ENCODE measurements around the gene SBNO2. TPM values are rescaled to one million over a fixed set of nuclear protein-coding genes. Genes with fewer than 3 reads are reported as not detected.

Gene SBNO2
- total RNA-seq, 1 experiment from 2014 or later: 51.8 TPM

GRCh38 chr19:1167687-1168571, 6.1 kb downstream of the SBNO2 start:
- Histone ChIP-seq H3K9me3 (ENCODE audit: low read depth, low read length, poor library complexity, severe bottlenecking) (no peaks in the 10 kb centered on the region), H3K4me3 (ENCODE audit: low read depth, low read length, poor library complexity, severe bottlenecking) (no peak overlapping the region), H3K36me3 (ENCODE audit: insufficient read depth, low read length, poor library complexity, severe bottlenecking) (no peaks in the 10 kb centered on the region), H3K4me1 (ENCODE audit: insufficient read depth, low read length, poor library complexity, severe bottlenecking) (peaks cover 35% of the 10 kb centered on the region), H3K27ac (ENCODE audit: low read depth, low read length, poor library complexity, severe bottlenecking) (no peak overlapping the region), H3K27me3 (replicated peaks; ENCODE audit: insufficient read depth, low read depth, low read length, poor library complexity) (no peaks in the 10 kb centered on the region)
- no peak for DNase-seq (ENCODE audit: low spot score)
- intact Hi-C loops (cut with micrococcal nuclease; ENCODE audit: unreplicated experiment): no loop called here
- POLR2A ChIA-PET (ENCODE audit: low non-redundant PET): no interaction called here
- TF ChIP-seq EZH2 (IDR thresholded peaks at IDR 0.05; ENCODE audit: borderline replicate concordance, low read depth, low read length, poor library complexity, severe bottlenecking) (no peak), CTCF (conservative IDR thresholded peaks at IDR 0.05; ENCODE audit: low read depth, low read length) (no peak)
- no TSS peak for BruUV-seq (replicated peaks)
- CTCF ChIA-PET: no interaction called here

GRCh38 chr19:1166872-1167573, 7.0 kb downstream of the SBNO2 start:
- no TSS peak for BruUV-seq (replicated peaks)
- Histone ChIP-seq H3K4me1 (ENCODE audit: insufficient read depth, low read length, poor library complexity, severe bottlenecking) (peaks cover 28% of the 10 kb centered on the region), H3K27me3 (replicated peaks; ENCODE audit: insufficient read depth, low read depth, low read length, poor library complexity) (no peaks in the 10 kb centered on the region), H3K9me3 (ENCODE audit: low read depth, low read length, poor library complexity, severe bottlenecking) (no peaks in the 10 kb centered on the region), H3K27ac (ENCODE audit: low read depth, low read length, poor library complexity, severe bottlenecking) (no peak overlapping the region), H3K4me3 (ENCODE audit: low read depth, low read length, poor library complexity, severe bottlenecking) (no peak overlapping the region), H3K36me3 (ENCODE audit: insufficient read depth, low read length, poor library complexity, severe bottlenecking) (no peaks in the 10 kb centered on the region)
- CTCF ChIA-PET: no interaction called here
- TF ChIP-seq EZH2 (IDR thresholded peaks at IDR 0.05; ENCODE audit: borderline replicate concordance, low read depth, low read length, poor library complexity, severe bottlenecking) (no peak), CTCF (conservative IDR thresholded peaks at IDR 0.05; ENCODE audit: low read depth, low read length) (no peak)
- POLR2A ChIA-PET (ENCODE audit: low non-redundant PET): no interaction called here
- intact Hi-C loops (cut with micrococcal nuclease; ENCODE audit: unreplicated experiment): no loop called here
- DNase-seq (ENCODE audit: low spot score): no peak

GRCh38 chr19:1164684-1165531, 9.2 kb downstream of the SBNO2 start:
- no TSS peak for BruUV-seq (replicated peaks)
- TF ChIP-seq EZH2 (IDR thresholded peaks at IDR 0.05; ENCODE audit: borderline replicate concordance, low read depth, low read length, poor library complexity, severe bottlenecking) (no peak), CTCF (conservative IDR thresholded peaks at IDR 0.05; ENCODE audit: low read depth, low read length) (no peak)
- Histone ChIP-seq H3K9me3 (ENCODE audit: low read depth, low read length, poor library complexity, severe bottlenecking) (no peaks in the 10 kb centered on the region), H3K4me3 (ENCODE audit: low read depth, low read length, poor library complexity, severe bottlenecking) (no peak overlapping the region), H3K36me3 (ENCODE audit: insufficient read depth, low read length, poor library complexity, severe bottlenecking) (no peaks in the 10 kb centered on the region), H3K4me1 (ENCODE audit: insufficient read depth, low read length, poor library complexity, severe bottlenecking) (peaks cover 7% of the 10 kb centered on the region), H3K27me3 (replicated peaks; ENCODE audit: insufficient read depth, low read depth, low read length, poor library complexity) (no peaks in the 10 kb centered on the region), H3K27ac (ENCODE audit: low read depth, low read length, poor library complexity, severe bottlenecking) (no peak overlapping the region)
- no peak for DNase-seq (ENCODE audit: low spot score)
- ChIA-PET CTCF (no interaction called here), POLR2A (ENCODE audit: low non-redundant PET) (no interaction called here)
- intact Hi-C loops (cut with micrococcal nuclease; ENCODE audit: unreplicated experiment): no loop called here
